HUES48 (cell line): ENCODE measurements around the gene KANSL1.
"Not testable (repeated sequence)": the region's sequence is repeated elsewhere in the genome, so short reads cannot be mapped to it uniquely, and the experiment has no call there.

Experiments used
- H3K27ac ChIP-seq: one replicate; pipeline ENCODE4 v1.7.0; 2013; ENCODE audit warnings: low read depth, low read length, inconsistent platforms
- H3K27me3 ChIP-seq: 2 replicates; pipeline ENCODE4 v1.6.1; 2013; ENCODE audit warnings: mild to moderate bottlenecking, low read length; ENCODE audit not compliant: control insufficient read depth, insufficient read depth
- H3K36me3 ChIP-seq: 2 replicates; pipeline ENCODE4 v1.6.1; 2013; ENCODE audit warnings: low read length; ENCODE audit not compliant: control insufficient read depth, insufficient read depth
- H3K4me1 ChIP-seq: 2 replicates; pipeline ENCODE4 v1.6.1; 2013; ENCODE audit warnings: mild to moderate bottlenecking, low read length; ENCODE audit not compliant: control insufficient read depth, insufficient read depth
- H3K4me3 ChIP-seq: 2 replicates; pipeline ENCODE4 v1.5.1; 2013; ENCODE audit warnings: mild to moderate bottlenecking, low read depth, low read length
- H3K9ac ChIP-seq: 2 replicates; pipeline ENCODE4 v1.6.1; 2013; ENCODE audit warnings: mild to moderate bottlenecking, low read depth, low read length, moderate library complexity
- H3K9me3 ChIP-seq: 2 replicates; pipeline ENCODE4 v1.6.1; 2013; ENCODE audit warnings: low read length; ENCODE audit not compliant: control insufficient read depth, insufficient read depth

The KANSL1 gene

GRCh38 chr17:46121841-46122485, 71.3 kb downstream of the KANSL1 start:
- no peaks in the 10 kb centered on the region for H3K36me3 ChIP-seq
- H3K4me3 ChIP-seq = no peak overlapping the region

GRCh38 chr17:46121165-46121764, 72.0 kb downstream of the KANSL1 start:
- Histone ChIP-seq H3K4me1 (peaks cover 45% of the 10 kb centered on the region), H3K36me3 (no peaks in the 10 kb centered on the region), H3K9me3 (no peaks in the 10 kb centered on the region), H3K27ac (no peak overlapping the region), H3K27me3 (no peaks in the 10 kb centered on the region), H3K4me3 (no peak overlapping the region), H3K9ac (no peak overlapping the region; the same call in 1 of the 2 replicates)

More at GRCh38 chr17:46121841-46122485, 71.3 kb downstream of the KANSL1 start:
- Histone ChIP-seq H3K9ac (no peak overlapping the region), H3K9me3 (no peaks in the 10 kb centered on the region), H3K4me1 (peaks cover 47% of the 10 kb centered on the region), H3K27ac (no peak overlapping the region), H3K27me3 (no peaks in the 10 kb centered on the region)

DNA sequence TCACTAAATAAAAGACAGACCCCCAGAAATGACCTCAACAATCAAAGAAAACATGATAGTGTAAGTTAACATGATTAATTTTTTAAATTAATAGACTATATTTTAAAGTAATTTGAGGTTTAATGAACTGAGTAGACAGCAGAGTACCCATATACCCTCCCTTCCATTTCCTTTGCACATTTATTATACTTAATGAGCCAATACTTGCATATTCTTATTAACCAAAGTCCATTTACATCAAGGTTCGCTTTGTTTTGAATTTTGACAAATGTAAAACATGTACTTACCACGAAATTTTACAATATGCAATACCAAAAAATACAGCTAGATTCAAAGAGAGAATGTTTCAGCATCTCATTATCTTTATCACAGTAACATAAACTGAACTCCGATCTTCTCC, 72.7 kb downstream of the KANSL1 start:
- no peak overlapping the region for H3K27ac ChIP-seq

GRCh38 chr17:46120078-46120477, 73.2 kb downstream of the KANSL1 start:
- H3K27me3 ChIP-seq = no peaks in the 10 kb centered on the region
- no peaks in the 10 kb centered on the region for H3K36me3 ChIP-seq
- H3K4me3 ChIP-seq = no peak overlapping the region
- no peaks in the 10 kb centered on the region for H3K9me3 ChIP-seq
- H3K9ac ChIP-seq = no peak overlapping the region
- H3K27ac ChIP-seq = no peak overlapping the region
- H3K4me1 ChIP-seq = peaks cover 49% of the 10 kb centered on the region

More for the DNA sequence above, 72.7 kb downstream of the KANSL1 start:
- no peaks in the 10 kb centered on the region for H3K9me3 ChIP-seq
- H3K36me3 ChIP-seq = no peaks in the 10 kb centered on the region
- H3K4me1 ChIP-seq = peaks cover 45% of the 10 kb centered on the region
- H3K9ac ChIP-seq = no peak overlapping the region
- H3K27me3 ChIP-seq = no peaks in the 10 kb centered on the region
- no peak overlapping the region for H3K4me3 ChIP-seq

DNA sequence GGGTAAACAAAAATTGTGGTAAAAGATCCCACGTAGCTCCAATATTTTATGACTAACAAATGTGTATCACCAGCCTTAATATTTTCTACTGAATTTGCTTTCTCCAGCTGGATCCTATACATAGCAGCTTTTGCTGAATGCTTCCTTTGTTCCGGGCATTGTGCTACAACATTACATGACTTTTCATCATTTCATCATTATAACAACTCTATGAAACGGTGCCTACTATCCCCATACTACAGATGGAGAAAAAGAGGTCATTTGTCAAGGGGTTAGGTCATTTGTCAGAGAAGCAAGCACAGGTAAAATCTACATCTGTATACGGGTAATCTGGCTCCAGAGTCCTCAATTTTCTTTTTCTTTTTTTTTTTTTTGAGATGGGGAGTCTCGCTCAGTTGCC, 74.3 kb downstream of the KANSL1 start:
- H3K27ac ChIP-seq = no peak overlapping the region
- H3K4me1 ChIP-seq = peaks cover 49% of the 10 kb centered on the region
- no peaks in the 10 kb centered on the region for H3K9me3 ChIP-seq
- no peaks in the 10 kb centered on the region for H3K27me3 ChIP-seq
- H3K36me3 ChIP-seq = no peaks in the 10 kb centered on the region
- H3K9ac ChIP-seq = no peak overlapping the region
- H3K4me3 ChIP-seq = no peak overlapping the region

- Histone ChIP-seq H3K36me3 (no peaks in the 10 kb centered on the region), H3K27ac (peak overlapping the region; percentile 36), H3K9ac (no peak overlapping the region), H3K9me3 (no peaks in the 10 kb centered on the region), H3K4me3 (no peak overlapping the region), H3K4me1 (peaks cover 51% of the 10 kb centered on the region), H3K27me3 (no peaks in the 10 kb centered on the region)
Measured at GRCh38 chr17:46117850-46118696, 75.2 kb downstream of the KANSL1 start.

DNA sequence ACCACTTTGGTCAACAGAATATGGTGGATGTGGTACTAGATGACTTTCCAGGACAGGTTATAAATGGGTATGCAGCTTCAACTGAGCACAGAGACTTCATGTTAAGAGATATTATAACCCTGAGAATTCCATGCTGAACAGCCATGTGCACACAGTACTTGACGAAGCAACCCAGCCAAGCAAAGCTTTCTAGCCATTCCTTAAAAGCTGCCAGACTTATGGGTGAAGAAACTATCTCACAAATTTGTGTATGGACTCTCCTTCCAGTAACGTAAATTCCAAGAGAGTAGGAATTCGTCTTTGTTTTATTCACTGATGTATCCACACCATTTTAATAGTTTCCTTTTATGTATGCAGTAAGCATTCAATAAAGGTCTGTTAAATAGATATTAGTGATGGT, 76.1 kb downstream of the KANSL1 start:
- H3K27me3 ChIP-seq = no peaks in the 10 kb centered on the region
- no peak overlapping the region for H3K9ac ChIP-seq
- H3K9me3 ChIP-seq = no peaks in the 10 kb centered on the region
- H3K4me1 ChIP-seq = peaks cover 44% of the 10 kb centered on the region
- no peaks in the 10 kb centered on the region for H3K36me3 ChIP-seq
- no peak overlapping the region for H3K4me3 ChIP-seq
- H3K27ac ChIP-seq = no peak overlapping the region

DNA sequence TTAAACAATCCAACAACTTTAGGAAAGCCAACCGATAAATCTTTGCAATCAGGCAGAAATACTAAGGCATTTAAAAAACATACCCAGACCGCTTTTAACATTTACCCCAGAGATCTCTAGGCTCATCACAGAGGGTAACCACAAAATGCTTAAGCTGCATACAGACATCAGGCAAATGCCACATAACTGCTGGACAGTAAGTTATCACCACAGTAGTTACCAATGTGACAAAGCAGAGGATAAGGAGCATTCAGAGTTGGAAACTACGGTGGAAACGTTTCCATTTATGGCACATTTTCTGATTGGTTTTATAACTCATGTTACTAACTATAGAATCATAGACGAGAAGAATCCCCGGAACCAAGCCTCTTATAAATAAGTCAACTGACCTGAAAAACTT, 77.5 kb downstream of the KANSL1 start:
- Histone ChIP-seq H3K4me1 (peaks cover 40% of the 10 kb centered on the region), H3K9me3 (no peaks in the 10 kb centered on the region), H3K9ac (no peak overlapping the region), H3K36me3 (no peaks in the 10 kb centered on the region), H3K4me3 (no peak overlapping the region), H3K27ac (no peak overlapping the region), H3K27me3 (no peaks in the 10 kb centered on the region)

- not testable (repeated sequence) for H3K4me3 ChIP-seq, H3K9ac ChIP-seq, H3K27ac ChIP-seq, H3K36me3 ChIP-seq, H3K27me3 ChIP-seq, H3K9me3 ChIP-seq
- peaks cover 60% of the 10 kb centered on the region for H3K4me1 ChIP-seq
Measured at GRCh38 chr17:46111236-46111635, 82.0 kb downstream of the KANSL1 start.

DNA sequence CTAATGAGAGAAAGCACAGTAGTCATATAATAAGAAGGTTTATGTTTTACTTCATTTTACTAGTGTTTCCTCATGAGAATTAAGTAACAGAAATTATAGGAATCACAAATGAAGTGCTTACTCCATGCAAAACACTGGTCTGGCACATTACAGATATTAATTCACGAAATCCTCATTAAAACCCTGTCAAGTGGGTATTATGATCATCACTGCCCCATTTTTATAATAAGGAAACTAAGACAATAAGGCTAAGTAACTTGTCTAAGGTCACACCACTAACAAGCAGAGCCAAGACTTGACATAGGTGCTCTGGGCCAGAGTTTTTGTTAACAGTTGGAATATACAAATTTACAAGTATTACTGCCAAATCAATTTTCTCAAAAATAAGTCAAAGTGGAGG, 83.0 kb downstream of the KANSL1 start:
- Histone ChIP-seq H3K27ac (no peak overlapping the region), H3K9me3 (no peaks in the 10 kb centered on the region), H3K36me3 (no peaks in the 10 kb centered on the region), H3K27me3 (no peaks in the 10 kb centered on the region), H3K9ac (no peak overlapping the region), H3K4me3 (no peak overlapping the region), H3K4me1 (peaks cover 59% of the 10 kb centered on the region)

DNA sequence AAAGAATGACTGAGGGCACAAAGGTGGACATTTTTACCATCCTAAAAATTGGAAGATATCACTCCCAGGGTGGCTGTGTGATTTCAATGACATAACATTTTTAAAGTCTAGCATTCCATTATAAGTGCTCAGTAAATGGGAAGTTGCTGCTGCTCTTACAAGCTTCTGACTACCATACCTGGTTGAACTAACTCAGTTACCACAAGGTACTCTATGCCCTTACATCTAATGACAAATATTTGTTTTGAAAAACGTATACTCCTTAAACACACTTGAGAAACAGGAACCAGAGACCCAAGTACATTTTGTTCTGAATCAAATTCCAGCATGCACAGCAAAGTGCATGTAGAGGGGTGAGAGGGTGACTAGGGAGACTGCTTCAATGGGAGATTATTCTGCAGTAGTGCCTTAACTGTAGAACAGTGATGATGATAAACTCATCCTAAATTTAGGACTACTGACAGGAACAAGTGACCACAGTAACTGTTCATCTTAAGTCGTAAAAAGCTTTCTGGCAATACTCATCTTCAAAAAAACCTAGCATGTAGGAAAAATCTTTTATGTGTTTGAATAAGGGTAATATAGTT, 83.5 kb downstream of the KANSL1 start:
- Histone ChIP-seq H3K9ac (no peak overlapping the region), H3K27me3 (no peaks in the 10 kb centered on the region), H3K36me3 (no peaks in the 10 kb centered on the region), H3K9me3 (no peaks in the 10 kb centered on the region), H3K4me3 (no peak overlapping the region), H3K27ac (no peak overlapping the region), H3K4me1 (peaks cover 58% of the 10 kb centered on the region)
